Vagina (tissue), 2 donors: ENCODE results near the gene MACO1.
A peak's percentile ranks its signal among the peaks of the same experiment; 100 is the strongest.

Source experiments
- POLR2A ChIP-seq, 2 donors: fragments of 450-650 bp; IDR thresholded peaks; one replicate each; pipeline ENCODE4 v1.6.1; 2017; ENCODE audit warnings: antibody characterized with exemption in 2 of 2, mild to moderate bottlenecking in 2 of 2, moderate library complexity in 2 of 2
- POLR2AphosphoS5 ChIP-seq, 2 donors: sonication (generic); formaldehyde crosslinking; IDR thresholded peaks; one replicate each; pipeline ENCODE4 v1.9.0; 2017; ENCODE audit warnings: antibody characterized with exemption in 2 of 2, mild to moderate bottlenecking in 2 of 2, low read depth in 1 of 2; ENCODE audit not compliant: insufficient read depth in 1 of 2

DNA sequence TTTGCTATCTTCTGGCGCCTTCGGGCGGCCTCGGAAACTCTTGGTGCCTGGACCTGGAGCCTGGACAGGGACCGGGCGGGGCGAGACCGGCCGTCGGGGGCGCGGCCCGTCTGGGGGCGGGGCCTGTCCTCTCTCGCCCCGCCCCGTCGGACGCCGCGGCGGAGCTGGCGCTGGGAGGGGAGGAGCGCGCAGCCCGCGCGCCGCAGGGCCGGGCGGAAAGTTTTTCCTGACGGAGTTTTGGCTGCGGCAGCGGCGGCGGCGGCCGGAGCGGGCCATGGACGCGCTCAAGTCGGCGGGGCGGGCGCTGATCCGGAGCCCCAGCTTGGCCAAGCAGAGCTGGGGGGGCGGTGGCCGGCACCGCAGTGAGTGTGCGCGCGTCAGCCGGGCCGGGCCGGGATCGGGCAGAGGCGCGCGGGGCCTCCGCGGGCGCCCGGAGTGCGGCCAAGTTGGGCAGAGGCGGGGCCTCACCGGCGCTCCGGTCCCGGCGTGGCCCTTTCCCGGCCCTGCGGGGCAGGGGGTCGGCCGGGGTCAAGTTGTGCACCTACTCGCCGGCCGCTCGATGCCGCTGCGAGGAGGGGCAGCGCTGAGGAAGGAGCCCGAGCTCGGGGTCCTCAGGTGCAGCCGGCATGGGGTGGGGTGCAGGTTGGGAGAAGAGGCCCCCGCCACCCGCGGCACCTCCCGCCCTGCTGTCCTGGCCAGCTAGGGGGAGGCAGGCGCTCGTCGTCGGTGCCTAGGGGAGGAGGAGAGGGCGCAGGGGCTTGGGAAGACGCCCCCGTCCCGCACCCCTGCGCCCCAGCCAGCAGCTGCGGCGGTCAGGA, 112.9 kb downstream of the MACO1 start, which contains the start of gene LDLRAP1:
- TF ChIP-seq POLR2A (IDR thresholded peaks at IDR 0.05) (peak in 1 of 2 donors; percentile 92), POLR2AphosphoS5 (IDR thresholded peaks at IDR 0.05; ENCODE audit: insufficient read depth in 1 of 2, low read depth in 1 of 2) (peak in 1 of 2 donors; percentile 48)
